GM06990 (cell line): ENCODE results near the gene TIMP3.

Source experiments
- DNase-seq: peaks from one replicate; pipeline ENCODE4 v3.0.0-alpha.2; 2011; ENCODE audit not compliant: insufficient read length; ENCODE audit errors: extremely low read depth
- H3K27me3 ChIP-seq: replicated peaks from 2 replicates; pipeline ENCODE4 v1.6.0; 2011; ENCODE audit warnings: low read length; ENCODE audit not compliant: control insufficient read depth, insufficient read depth
- H3K36me3 ChIP-seq: 2 replicates; pipeline ENCODE4 v1.5.1; 2011; ENCODE audit warnings: low read length; ENCODE audit not compliant: control insufficient read depth, insufficient read depth
- H3K4me3 ChIP-seq: replicated peaks from 2 replicates; pipeline ENCODE4 v1.5.1; 2011; ENCODE audit warnings: low read depth, mild to moderate bottlenecking, control low read depth, low read length
- CTCF ChIP-seq: IDR thresholded peaks from 2 replicates; pipeline ENCODE4 v1.5.1; 2011; ENCODE audit warnings: low read length, control low read depth, mild to moderate bottlenecking, inconsistent platforms; ENCODE audit not compliant: insufficient read depth, poor library complexity, severe bottlenecking

Gene TIMP3

GRCh38 chr22:32789797-32790620, 11.5 kb upstream of the TIMP3 start:
- DNase-seq, result no peak
- H3K4me3 ChIP-seq, result no peak overlapping the region
- TF ChIP-seq CTCF, result no peak
- H3K36me3 ChIP-seq, result no peaks in the 10 kb centered on the region
- peaks cover 2% of the 10 kb centered on the region; the same call in 1 of the 2 replicates for H3K27me3 ChIP-seq

- no peak for DNase-seq
- no peaks in the 10 kb centered on the region for H3K36me3 ChIP-seq
- H3K4me3 ChIP-seq, result no peak overlapping the region
- H3K27me3 ChIP-seq, result peaks cover 2% of the 10 kb centered on the region; the same call in 1 of the 2 replicates
- no peak for TF ChIP-seq CTCF
Measured at GRCh38 chr22:32791056-32791455, 10.4 kb upstream of the TIMP3 start.

GRCh38 chr22:32791485-32791884, 10.0 kb upstream of the TIMP3 start:
- no peaks in the 10 kb centered on the region for H3K36me3 ChIP-seq
- DNase-seq, result no peak
- peaks cover 2% of the 10 kb centered on the region; the same call in 1 of the 2 replicates for H3K27me3 ChIP-seq

GRCh38 chr22:32793589-32793988, 7.9 kb upstream of the TIMP3 start:
- no peak for TF ChIP-seq CTCF
- no peak overlapping the region for H3K4me3 ChIP-seq
- H3K36me3 ChIP-seq, result no peaks in the 10 kb centered on the region
- H3K27me3 ChIP-seq, result peaks cover 2% of the 10 kb centered on the region; the same call in 1 of the 2 replicates
- DNase-seq, result no peak

More at GRCh38 chr22:32791485-32791884, 10.0 kb upstream of the TIMP3 start:
- H3K4me3 ChIP-seq, result no peak overlapping the region
- TF ChIP-seq CTCF, result no peak

GRCh38 chr22:32794449-32795213, 6.9 kb upstream of the TIMP3 start:
- Histone ChIP-seq H3K4me3 (no peak overlapping the region), H3K27me3 (peaks cover 2% of the 10 kb centered on the region; the same call in 1 of the 2 replicates), H3K36me3 (no peaks in the 10 kb centered on the region)
- no peak for DNase-seq
- no peak for TF ChIP-seq CTCF
